HEK293 (cell line): ENCODE data around the gene ARHGEF12.

Experiments used
- CTCF ChIP-seq: fragments of 450-650 bp; formaldehyde crosslinking; IDR thresholded peaks from 2 replicates; pipeline ENCODE4 v1.5.1; 2016; ENCODE audit warnings: missing biosample characterization, missing genetic modification characterization
- GFI1B ChIP-seq: fragments of 450-650 bp; formaldehyde crosslinking; IDR thresholded peaks from 2 replicates; pipeline ENCODE4 v1.5.1; 2016; ENCODE audit warnings: missing biosample characterization, missing genetic modification characterization
- GLI4 ChIP-seq: fragments of 450-650 bp; formaldehyde crosslinking; IDR thresholded peaks from 2 replicates; pipeline ENCODE4 v1.5.1; 2016; ENCODE audit warnings: missing biosample characterization, missing genetic modification characterization
- PATZ1 ChIP-seq: fragments of 450-650 bp; formaldehyde crosslinking; IDR thresholded peaks from 2 replicates; pipeline ENCODE4 v1.5.1; 2016; ENCODE audit warnings: missing biosample characterization, missing genetic modification characterization
- SP3 ChIP-seq: fragments of 450-650 bp; formaldehyde crosslinking; IDR thresholded peaks from 2 replicates; pipeline ENCODE4 v1.5.1; 2016; ENCODE audit warnings: missing biosample characterization, missing genetic modification characterization
- ZNF311 ChIP-seq: fragments of 450-650 bp; formaldehyde crosslinking; IDR thresholded peaks from 2 replicates; pipeline ENCODE4 v1.5.1; 2017; ENCODE audit warnings: missing biosample characterization, missing genetic modification characterization, borderline replicate concordance
- ZNF629 ChIP-seq: fragments of 450-650 bp; formaldehyde crosslinking; IDR thresholded peaks from 2 replicates; pipeline ENCODE4 v1.5.1; 2017; ENCODE audit warnings: missing biosample characterization, missing genetic modification characterization
- ZNF830 ChIP-seq: fragments of 450-650 bp; IDR thresholded peaks from 2 replicates; pipeline ENCODE4 v1.5.0; 2018; ENCODE audit warnings: missing biosample characterization, missing genetic modification characterization, low read depth, mild to moderate bottlenecking, moderate library complexity

GRCh38 chr11:120378474-120378873, 42.3 kb downstream of the ARHGEF12 start:
- TF ChIP-seq CTCF (tag by site-specific recombination) (no peak), ZNF311 (no peak), GLI4 (tag by site-specific recombination) (no peak), GFI1B (tag by site-specific recombination) (no peak), ZNF830 (no peak), SP3 (tag by site-specific recombination) (no peak), ZNF629 (no peak), PATZ1 (no peak)
